GM18511 (cell line): ENCODE results near the gene ELMO3.

Experiments
- ATAC-seq: cut with Tn5 transposase; IDR thresholded peaks from one replicate; pipeline ENCODE4 v1.9.1; 2021; ENCODE audit warnings: mild to moderate bottlenecking, moderate library complexity; ENCODE audit not compliant: unreplicated experiment

The ELMO3 gene

DNA sequence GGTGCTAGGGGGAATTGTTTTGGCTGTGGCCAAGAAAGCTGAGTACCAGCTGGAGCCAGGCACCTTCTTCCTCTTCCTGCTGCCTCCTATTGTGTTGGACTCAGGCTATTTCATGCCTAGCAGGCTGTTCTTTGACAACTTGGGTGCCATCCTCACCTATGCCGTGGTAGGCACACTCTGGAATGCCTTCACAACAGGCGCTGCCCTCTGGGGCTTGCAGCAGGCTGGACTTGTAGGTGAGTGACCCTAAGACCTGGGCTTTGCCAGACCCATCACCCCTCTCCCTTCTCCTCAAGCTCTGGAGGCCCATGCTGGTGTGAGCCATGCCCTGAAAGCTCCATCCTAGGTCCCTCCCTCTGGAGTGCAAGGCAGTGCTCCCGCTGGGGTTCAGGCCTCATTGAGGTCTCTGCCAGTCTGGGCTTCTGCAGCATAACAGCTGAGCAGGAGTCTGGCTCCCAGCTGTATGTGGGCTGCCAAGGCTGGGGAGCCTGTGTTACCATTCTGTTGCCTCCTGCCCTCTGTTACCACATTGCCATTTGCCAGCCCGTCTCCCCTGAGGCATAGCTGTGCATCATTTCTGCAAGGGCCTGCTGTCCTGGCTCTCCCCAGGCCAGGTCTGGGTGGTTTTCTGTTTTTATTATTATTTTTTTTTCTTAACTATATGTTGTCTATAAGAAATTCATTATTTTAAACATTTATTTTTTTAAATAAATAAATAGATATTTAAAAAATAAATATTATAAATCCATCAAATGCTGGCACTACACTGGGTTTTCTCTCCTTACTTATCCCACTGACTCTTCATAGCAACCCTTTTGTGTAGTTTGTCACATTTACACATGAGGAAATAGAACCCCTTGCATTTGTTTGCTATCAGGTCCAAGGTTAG, 53.9 kb downstream of the ELMO3 start:
- ATAC-seq: no peak
